GM18870 (cell line): ENCODE results near the gene PTPN14.
A peak's percentile ranks its signal among the peaks of the same experiment; 100 is the strongest.

ENCODE experiments used
- ATAC-seq: cut with Tn5 transposase; IDR thresholded peaks from one replicate; pipeline ENCODE4 v1.9.1; 2021; ENCODE audit warnings: moderate library complexity; ENCODE audit not compliant: unreplicated experiment

Gene PTPN14

DNA sequence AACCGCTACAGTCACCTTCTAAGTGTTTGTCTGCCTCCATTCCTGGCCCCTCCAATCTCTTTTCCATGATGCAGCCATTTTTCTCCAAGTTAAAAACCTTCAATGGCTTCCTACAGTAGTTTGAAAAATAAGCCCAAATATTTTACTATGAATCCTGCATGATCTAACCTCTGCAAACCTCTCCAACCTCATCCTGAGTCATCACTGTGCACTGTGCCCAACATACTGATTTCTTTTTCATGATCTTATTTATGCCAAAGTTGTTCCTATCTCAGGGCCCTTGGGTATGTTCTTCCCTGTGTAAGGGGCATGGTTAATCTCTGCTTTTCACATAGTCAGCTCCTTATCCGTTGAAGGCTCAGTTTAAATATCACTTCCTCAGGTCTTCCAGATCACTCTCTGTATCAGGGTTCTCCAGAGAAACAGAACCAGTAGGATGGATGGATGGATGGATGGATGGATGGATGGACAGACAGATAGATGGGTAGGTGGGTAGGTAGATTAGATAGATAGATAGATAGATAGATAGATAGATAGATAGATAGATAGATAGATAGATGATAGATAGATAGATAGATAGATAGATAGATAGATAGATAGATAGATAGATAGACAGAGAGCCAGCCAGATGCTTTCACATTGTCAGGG lies 18.1 kb upstream of the PTPN14 start:
- no peak for ATAC-seq

DNA sequence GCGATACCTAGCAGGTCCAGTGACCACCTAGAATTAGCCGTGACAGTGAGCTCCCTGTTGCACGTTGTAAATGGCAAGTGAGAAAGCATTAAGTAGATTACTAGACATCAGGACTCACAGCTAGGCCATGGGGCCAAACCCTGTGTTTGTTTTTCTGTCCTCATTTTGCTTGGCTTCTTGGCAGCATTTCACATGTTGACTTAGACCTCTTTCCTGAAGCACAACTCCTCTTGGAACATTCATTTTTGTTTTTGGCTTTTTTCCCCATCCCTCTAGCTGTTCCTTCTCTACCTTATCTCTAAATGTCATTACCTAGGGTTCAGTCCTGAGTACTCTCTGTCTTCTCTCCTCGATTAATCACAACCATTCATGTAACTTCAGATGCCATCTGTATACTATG lies 16.9 kb upstream of the PTPN14 start:
- ATAC-seq, result no peak

DNA sequence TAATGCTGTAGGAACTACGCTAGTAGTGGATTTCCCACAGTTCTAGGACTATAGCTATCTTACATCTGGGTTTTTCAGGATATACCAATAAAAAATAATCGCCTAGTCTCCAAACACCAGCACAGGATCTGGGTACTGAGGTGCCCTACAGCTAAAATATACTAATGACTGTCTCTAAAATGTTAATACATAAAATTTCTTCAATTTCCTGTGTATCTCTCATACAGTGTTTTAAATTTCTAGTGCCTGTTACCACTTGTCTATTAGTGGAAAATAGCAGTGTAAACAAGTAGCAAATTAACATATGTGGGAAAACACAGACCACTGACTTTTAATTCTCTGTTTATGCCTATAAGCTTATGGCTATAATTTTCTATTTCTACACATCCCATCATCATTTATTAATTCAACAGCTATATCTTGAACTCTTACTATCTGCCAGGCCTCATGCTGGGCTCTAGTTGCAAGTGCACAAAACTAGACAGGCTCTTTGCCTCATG lies 16.1 kb upstream of the PTPN14 start:
- ATAC-seq, result no peak

DNA sequence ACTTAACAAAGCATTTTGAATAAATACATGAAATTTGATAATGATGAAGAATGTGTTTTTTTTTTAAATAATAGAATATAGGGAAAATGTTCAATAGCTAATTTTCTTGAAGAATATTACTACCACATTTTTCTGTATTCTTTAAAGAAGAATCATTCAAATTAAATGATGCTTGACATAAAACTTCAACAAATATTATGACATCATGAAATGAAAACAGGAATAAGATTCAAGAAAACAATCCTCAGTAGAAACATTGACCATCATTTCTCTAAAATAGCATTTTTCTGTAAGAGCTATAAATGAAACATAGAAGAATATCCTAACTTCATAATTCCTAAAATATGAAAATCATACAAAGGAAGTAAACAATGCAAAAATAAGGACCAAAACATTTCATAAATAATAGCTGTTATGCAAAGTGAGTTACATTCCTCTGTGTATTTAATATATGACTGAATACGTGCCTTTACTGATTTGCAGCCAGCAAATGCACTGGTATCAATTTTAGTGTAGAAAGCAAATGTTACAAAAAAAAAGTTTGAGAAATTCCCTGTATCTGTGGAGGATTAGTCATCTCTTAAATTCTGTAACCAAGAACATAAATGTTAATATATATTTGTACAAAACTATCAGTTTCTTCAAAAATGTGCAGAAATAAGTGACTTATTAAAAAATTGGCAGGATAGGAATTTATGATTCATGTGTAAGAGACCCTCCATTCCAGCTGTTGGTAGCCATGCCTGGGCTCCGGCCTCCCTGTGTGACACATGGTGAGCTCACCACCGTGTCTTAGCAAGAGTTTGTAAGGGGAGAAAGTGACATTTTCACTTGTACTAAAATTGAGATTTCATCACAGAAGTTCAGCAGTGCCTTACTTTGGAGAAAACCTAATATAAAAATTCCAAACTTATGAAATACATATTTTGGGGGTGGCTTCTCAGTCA lies 15.0 kb upstream of the PTPN14 start:
- ATAC-seq, result peak; percentile 58

DNA sequence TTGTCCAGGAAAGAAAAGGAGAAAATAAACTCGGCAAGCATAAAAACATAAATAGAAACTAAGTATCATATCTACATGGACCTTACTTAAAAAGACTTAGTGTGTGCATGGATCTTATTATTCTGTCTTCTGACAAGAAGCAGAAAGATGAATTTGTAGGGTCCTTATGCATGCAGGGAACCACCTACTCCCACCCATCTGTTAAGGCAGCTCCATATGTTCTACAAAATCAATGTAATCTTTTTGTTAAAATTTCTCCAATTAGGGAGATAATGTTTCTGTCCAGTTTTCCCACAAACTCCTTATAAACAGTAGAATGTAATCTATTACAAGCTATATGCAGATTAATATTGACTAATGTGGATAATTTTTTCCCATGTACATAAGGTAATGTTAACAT lies 13.9 kb upstream of the PTPN14 start:
- no peak for ATAC-seq

DNA sequence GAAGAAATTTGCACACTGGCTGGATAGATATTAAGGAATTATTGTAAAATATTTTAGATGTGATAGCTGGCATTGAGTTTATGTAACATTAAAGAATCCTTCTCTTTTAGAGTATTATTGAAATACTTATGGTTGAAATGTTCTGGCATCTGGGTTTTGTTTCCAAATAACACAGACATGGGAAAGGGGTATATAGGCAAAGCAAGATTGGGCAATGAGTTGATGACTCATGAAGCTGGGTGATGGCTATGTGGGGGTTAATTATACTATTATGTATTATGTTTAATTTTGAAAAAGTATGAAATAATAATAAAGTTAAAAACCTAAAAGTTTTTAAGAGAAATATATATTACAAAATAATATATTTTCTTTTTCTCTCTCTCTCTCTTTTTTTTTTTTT lies 12.5 kb upstream of the PTPN14 start:
- no peak for ATAC-seq

DNA sequence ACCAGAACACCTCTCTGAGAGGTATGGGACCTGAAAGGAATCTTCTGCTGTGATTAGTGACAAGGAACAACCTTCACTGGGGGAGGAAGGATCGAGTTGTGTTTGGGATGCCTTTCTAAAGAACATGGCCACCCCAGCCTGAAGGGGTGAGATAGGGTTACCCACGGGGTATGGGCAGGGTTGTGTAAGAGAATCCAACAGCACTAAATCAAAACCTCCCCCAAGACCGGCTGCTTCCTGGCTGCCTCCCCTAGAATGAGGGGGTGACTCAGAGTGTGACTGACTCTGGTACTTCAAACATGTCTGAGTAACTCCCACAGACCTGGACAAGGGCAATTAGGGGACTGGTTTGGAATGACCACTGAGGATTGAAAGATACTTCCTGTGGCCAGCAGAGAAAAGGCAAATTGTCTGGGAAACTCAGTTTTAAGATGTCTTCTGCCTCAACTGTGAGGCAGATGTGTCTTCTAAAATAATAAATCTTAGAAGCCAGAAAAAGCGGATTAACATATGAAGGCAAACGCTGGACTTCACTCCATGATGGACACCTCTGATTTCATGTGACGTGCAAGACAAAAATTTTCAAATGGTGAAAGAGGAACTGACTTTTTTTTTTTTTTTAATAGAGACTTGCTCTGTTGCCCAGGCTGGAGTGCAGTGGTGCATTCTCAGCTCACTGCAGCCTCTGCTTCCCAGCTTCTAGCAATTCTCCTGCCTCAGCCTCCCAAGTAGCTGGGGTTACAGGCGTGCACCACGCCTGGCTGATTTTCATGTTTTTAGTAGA lies 6.7 kb upstream of the PTPN14 start:
- ATAC-seq, result no peak

DNA sequence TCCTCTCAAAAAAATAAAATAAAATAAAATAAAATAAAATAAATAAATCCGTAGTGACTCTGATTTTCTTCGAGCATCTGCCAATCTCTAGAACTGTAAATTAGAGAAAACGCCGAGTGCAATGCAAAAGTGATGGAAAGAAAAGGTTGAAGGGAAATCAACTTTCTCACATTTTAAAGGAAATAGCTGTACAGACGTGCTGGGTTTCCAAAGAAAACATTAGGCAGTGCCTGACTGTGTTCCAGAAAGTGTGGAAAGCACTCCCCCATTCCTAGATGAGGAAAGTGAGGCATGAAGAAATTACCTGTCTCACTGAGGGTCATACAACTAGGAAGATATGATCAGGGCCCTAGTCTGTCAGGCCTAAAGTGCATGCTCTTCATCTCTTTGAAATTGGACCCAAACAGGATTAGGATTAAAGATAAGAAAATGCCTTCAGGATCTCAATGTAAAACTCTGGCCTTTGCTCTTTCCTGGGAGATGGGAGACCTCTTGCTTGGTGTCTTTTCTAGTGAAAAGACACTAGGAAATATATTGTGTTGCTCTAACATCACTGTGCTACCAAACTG lies 1.8 kb upstream of the PTPN14 start:
- no peak for ATAC-seq

DNA sequence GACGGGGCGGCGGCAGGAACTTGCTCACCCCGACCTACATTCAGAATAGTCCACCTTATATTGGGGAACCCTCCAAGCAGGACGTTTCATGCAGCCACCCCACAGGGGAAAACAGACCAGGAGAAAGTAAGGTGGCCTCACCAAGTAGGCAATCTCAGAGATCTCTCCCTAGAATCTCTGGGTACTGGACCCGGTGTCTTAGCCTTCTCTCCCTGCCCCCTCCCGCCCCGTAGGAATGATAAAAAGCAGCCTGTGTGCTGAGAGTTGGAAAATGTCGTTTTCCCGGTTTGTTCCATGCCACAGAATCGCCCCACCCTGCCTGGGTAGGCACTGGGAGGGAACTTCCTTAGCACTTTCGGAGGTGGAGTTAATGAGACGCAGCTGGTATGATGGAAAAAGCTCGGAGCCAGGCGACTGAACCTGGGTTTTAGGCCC lies 789 bp upstream of the PTPN14 start:
- ATAC-seq, result no peak

DNA sequence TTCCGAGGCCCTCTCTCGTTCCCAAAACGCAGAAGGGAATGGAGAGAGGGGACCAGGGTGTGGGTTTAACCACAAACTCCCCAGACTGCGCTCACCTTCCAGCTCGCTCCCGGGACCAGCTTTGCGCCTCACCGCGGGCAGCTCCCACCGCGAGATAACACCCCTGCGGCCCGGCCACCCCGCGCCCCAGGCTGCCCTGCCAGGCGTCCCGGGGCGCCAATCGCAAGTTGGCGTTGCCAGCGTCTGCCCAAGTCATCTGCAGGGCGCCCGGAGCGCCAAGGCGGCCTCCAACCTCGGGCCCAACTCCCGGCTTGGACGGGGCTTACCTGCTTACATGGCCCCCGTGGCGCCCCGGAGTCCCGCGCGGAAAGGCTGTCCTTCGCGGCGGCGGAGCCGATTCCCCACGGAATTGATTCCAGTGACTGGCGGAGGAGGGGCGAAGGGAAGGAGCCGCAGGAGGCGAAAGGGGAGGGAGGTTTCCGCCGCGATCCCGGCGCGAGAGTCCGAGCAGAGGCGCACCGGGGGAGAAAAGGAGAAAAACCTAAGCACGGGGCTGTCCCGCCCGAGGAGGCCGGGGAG lies 456 bp downstream of the PTPN14 start:
- no peak for ATAC-seq

DNA sequence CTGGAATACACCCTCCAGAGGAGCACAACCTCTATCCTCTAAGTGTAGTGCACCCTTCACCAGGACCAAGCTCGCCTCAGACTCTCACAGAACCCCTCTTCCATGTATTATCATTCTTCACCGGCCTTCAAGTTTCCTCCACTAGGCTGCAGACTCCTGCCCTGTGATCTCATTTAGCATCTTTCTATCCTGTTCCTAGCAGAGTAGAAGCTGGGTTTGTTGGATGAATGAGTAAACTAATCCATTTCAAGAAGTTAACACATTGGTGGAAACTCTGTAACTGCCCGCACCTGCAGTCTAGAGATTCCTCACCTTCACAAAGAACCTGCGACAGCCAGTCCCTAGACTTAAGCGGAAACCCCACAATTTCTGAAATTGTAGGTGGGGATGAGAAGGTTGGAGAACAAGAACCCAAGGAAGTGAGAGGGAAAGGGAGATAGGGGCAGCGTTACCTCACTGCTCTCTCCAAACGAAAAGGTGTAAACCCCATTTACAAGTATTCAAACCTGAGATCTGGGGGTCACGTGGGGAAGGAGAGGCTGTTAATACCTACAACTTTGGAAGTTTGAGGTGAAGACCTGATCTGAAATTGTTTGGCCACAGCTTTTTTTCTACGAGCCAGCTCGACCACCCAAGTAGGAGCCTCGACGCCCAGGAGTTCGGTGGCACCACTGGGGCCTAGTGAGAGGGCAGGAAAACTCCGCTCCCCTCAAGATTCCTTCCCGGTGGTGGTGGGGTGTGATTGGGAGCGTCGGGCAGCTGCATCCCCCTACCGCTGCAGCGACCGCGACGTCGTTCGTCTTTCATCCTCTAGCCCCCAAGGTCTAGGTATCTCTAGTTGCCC lies 1.2 kb downstream of the PTPN14 start:
- ATAC-seq, result no peak

DNA sequence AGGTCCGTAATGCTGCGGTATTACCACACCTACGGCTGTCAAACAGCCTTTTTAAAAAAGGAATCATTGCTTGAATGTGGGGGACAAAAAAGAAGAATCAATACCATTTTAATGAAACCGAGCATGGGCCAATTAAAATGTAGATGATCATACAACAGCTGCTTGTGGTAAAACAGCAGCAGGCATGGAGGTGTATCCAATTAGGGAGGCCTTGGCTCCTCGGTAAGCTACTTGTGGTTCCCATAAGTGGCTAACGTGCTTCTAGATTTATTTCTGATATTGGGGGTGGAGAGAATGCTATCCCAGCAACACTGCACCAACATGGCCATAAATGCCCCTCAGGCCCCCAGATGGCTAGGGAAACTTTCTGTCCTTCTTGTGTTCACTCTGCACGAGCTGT lies 1.8 kb downstream of the PTPN14 start:
- no peak for ATAC-seq

DNA sequence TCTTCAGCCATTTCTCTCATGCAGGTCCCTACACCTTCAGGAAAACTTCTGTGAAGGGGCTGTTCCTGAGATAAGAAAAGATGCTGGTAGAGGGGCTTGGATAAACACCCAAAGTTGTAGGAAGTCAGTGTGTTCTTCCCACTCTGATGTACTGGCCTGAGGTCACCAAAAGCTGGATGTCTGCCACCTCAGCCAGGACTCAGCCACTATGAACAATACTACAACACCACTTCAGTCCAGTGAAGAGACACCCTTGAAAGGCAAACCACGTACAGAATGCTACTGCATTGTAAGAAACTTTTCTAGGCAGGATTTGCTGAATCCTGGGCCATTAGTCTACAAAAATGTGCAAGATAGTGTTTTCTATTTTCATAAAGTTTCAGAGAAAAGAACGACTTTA lies 2.4 kb downstream of the PTPN14 start:
- no peak for ATAC-seq

DNA sequence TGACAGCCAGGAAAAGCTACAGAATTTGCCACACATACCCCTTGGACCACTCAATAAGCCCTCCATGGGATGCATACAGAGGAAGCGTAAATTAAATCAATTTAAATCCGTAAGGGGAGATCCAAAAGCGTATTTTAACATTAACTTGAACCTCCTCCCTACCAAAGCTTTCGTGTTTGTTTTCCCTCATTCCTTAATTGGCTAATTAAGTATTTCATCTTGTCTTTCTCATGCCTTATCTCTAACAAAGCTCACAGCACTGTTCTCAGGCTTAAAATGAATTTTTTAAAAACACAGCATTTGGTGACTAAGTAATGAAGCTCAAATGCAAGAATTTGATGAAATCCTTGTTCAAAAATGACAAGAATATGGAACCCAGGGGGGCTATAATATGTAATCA lies 3.1 kb downstream of the PTPN14 start:
- no peak for ATAC-seq

DNA sequence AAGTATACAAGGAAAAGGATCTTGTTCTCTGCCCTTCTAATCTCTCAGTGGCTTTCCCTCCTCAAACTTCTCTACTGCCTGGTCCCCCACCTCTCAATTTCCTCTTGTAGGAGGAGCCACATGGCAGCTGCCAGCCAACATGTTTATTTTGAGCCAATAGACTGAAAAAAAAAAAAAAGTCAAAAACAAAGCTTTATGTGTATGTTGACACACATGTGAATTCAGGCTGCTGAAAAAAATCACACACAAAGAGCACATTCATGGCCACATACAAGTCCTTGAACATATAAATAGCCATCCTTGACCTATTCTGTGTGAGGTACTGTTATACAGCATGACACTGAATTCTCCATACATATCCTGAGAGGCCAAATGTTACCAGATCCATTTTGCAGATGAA lies 3.7 kb downstream of the PTPN14 start:
- ATAC-seq, result no peak

DNA sequence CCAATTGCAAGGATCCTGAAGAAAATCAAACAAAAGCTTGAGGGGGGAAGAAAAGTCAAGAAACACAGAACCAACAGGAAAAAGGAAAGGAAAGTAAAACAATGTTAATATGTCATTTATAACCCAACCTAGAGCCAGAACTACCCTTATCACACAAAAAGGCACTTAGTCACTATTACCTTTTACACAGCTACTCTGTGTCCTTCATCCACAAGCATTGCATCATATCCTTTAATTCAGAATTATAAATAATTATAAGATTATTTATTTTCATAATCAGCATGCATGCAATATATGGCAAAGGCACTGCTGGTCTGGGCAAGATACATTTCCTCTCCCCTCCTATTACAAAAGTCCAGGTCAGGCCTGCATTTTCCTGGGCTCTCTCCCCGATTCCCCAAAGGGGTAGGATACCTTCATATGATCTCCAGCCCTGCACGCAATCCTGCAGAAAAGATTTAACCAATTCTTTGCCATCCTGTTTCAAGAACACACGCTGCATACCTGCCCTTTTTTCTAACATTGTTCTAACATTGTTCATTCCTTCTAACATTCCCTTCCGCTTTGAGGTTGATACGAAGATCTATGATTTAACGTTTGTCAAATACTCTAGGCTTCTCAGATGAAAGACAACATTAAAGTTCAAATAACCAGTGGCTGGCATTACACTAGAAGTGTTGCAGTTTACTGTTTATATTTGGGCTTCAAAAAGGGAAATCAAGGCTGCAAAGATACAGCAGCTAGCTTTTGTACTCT lies 4.3 kb downstream of the PTPN14 start:
- ATAC-seq, result no peak

DNA sequence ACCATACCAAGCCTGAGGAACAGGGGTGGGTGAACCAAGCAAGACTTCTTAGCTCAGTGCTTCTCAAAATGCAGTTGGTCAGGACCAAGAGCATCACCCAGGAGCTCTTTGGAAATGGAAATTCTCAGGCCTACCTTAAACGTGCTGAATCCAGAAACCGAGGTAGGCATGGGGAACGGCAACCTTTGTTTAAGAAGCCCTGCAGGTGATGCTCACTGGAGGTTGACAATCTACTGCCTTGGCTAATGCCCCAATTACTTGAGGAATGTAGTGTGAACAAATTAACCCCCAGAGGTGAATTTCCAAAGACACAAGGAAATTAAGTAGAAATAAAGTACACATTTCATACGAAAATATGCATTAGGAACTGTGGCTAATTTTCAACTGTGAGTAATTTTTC lies 5.3 kb downstream of the PTPN14 start:
- no peak for ATAC-seq

DNA sequence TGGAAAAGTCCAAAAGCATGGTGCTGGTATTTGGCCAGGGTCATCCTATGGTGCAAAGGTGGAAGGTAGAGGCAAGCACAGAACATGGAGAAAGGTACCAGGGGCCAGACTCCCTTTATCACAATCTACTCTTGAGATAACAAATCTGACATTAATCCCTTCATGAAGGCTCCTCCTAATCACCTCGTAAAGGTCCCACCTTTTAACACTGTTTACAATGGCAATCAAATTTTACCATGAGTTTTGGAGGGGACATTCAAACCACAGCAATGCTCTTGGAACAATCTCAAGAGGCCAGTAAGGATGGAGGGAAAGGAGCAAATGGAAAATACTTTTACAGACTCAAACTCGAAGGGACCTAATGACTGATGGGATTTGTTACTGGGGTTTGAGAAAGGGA lies 6.1 kb downstream of the PTPN14 start:
- ATAC-seq, result no peak

DNA sequence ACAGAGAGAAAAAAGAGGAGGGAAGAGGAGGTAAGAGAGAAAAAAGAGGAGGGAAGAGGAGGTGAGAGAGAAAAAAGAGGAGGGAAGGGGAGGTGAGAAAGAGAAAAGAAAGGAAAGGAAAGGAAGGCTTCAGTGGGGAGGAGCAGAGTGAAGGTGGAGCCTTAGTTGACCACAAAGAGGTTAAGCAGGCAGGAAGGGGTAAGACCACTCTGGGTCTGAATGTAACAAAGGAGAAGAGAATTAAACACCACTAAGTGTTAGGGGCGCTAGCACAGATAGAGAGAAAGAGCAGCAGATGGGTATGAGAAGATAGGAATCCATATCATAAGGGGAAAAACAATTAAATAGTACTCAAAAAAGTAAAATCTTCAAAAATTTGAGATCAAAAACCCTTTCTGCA lies 6.6 kb downstream of the PTPN14 start:
- no peak for ATAC-seq
